GM19324 (cell line): Measurements from ENCODE around the gene MAGI1.

Source experiments
- ATAC-seq: cut with Tn5 transposase; IDR thresholded peaks from one replicate; pipeline ENCODE4 v1.9.1; 2021; ENCODE audit warnings: mild to moderate bottlenecking, moderate library complexity; ENCODE audit not compliant: unreplicated experiment, low FRiP score

The MAGI1 gene

GRCh38 chr3:65816208-65816607, 222.5 kb downstream of the MAGI1 start:
- ATAC-seq, result no peak

GRCh38 chr3:65814845-65815578, 223.7 kb downstream of the MAGI1 start:
- ATAC-seq, result no peak

GRCh38 chr3:65811892-65812291, 226.8 kb downstream of the MAGI1 start:
- ATAC-seq, result no peak

GRCh38 chr3:65811086-65811761, 227.5 kb downstream of the MAGI1 start:
- ATAC-seq, result no peak

- no peak for ATAC-seq
Measured at GRCh38 chr3:65810302-65810701, 228.4 kb downstream of the MAGI1 start.

GRCh38 chr3:65809641-65810150, 229.0 kb downstream of the MAGI1 start:
- no peak for ATAC-seq

- ATAC-seq, result no peak
Measured at GRCh38 chr3:65808824-65809223, 229.9 kb downstream of the MAGI1 start.

- no peak for ATAC-seq
Measured at GRCh38 chr3:65808407-65808806, 230.3 kb downstream of the MAGI1 start.

- ATAC-seq, result no peak
Measured at GRCh38 chr3:65807225-65807624, 231.5 kb downstream of the MAGI1 start.

GRCh38 chr3:65806600-65806999, 232.1 kb downstream of the MAGI1 start:
- ATAC-seq, result no peak

- no peak for ATAC-seq
Measured at GRCh38 chr3:65796676-65797075, 242.0 kb downstream of the MAGI1 start.

GRCh38 chr3:65795166-65795565, 243.6 kb downstream of the MAGI1 start:
- no peak for ATAC-seq

GRCh38 chr3:65793495-65794200, 245.1 kb downstream of the MAGI1 start:
- ATAC-seq, result no peak

- ATAC-seq, result no peak
Measured at GRCh38 chr3:65788461-65788860, 250.3 kb downstream of the MAGI1 start.

- ATAC-seq, result no peak
Measured at GRCh38 chr3:65787827-65788226, 250.9 kb downstream of the MAGI1 start.

GRCh38 chr3:65787340-65787739, 251.4 kb downstream of the MAGI1 start:
- no peak for ATAC-seq

- no peak for ATAC-seq
Measured at GRCh38 chr3:65786890-65787289, 251.8 kb downstream of the MAGI1 start.

GRCh38 chr3:65785065-65785645, 253.6 kb downstream of the MAGI1 start:
- no peak for ATAC-seq

GRCh38 chr3:65783117-65783516, 255.6 kb downstream of the MAGI1 start:
- ATAC-seq, result no peak

- ATAC-seq, result no peak
Measured at GRCh38 chr3:65781594-65781993, 257.1 kb downstream of the MAGI1 start.

GRCh38 chr3:65779390-65779789, 259.3 kb downstream of the MAGI1 start:
- no peak for ATAC-seq
